ENCODE measurements around the gene HVCN1. TPM values are rescaled to one million over a fixed set of nuclear protein-coding genes. Genes with fewer than 3 reads are reported as not detected.

HVCN1 gene
- total and polyA plus RNA-seq, 2 donors (not counting 1 experiment from before 2014, with no cell fraction given) = 216 to 422 TPM

DNA sequence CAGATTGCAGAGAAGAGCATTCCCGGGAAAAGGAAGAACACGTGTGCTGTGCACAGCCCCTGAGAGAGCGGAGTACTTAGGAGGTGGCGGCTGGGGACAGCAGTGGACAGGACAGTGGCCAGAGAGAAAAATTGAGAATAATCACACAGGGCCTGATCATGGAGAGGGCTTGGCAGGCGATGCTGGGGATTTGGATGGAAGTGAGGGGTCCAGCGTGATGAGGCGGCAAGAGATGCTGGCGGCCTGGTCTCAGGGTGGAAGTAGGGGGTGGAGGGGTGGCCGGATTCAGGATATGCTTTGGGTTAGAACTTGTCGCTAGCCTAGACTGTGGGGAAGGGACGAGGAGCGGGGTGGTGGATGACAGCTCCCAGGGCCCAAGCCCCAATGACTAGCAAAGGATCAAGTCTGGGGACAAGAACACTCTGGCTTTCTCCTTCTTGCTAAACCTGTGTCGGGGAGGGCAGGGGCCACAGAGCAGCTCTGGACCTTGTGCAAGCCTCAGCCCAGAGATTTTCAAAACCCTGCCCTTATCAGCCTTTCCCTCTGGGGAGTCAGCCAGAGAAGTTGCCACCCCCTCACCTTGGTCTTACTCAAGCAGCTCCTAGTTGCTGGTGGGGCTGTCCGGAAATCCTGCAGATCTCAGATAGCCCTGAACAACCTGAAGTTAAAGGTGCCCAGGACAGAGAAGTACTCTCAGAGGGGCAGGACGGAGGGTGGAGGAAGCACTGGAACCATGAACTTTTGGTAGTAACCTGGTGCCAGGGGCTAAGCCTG, 1.3 kb downstream of the HVCN1 start:
- 44% methylated on average over 13 of the region's 15 CpGs for WGBS (ENCODE audit: insufficient coverage)
- Histone ChIP-seq H3K4me3 (ENCODE audit: control extremely low read depth in 1 of 5, extremely low read depth in 1 of 5, insufficient read depth in 1 of 5, low read depth in 2 of 5, low read length in 4 of 5) (peak overlapping the region; percentile 72 to 98 (median 92)), H3K27ac (ENCODE audit: low read length in 2 of 2) (peak overlapping the region; percentile 58 to 68), H3K9me3 (ENCODE audit: control extremely low read depth in 1 of 3, control insufficient read depth in 2 of 3, insufficient read depth in 1 of 3, low read length in 2 of 3) (peaks cover 0 to 3% (median 0%) of the 10 kb centered on the region in 3 donors), H3K79me2 (ENCODE audit: control insufficient read depth, insufficient read depth, low read length) (peaks cover 88% of the 10 kb centered on the region), H2AFZ (ENCODE audit: insufficient read depth, low read depth, low read length, poor library complexity, severe bottlenecking) (no peak overlapping the region), H4K20me1 (ENCODE audit: control insufficient read depth, insufficient read depth, low read length, poor library complexity, severe bottlenecking) (peaks cover 56% of the 10 kb centered on the region), H3K27me3 (replicated peaks in 1 of 4; ENCODE audit: control extremely low read depth in 1 of 4, control insufficient read depth in 3 of 4, insufficient read depth in 4 of 4, low read length in 3 of 4) (no peaks in the 10 kb centered on the region), H3K36me3 (replicated peaks in 1 of 2; ENCODE audit: control extremely low read depth in 1 of 2, control insufficient read depth in 1 of 2, extremely low read depth in 1 of 2, insufficient read depth in 2 of 2, low read length in 1 of 2) (peaks cover 0 to 55% of the 10 kb centered on the region in 2 experiments), H3K4me1 (ENCODE audit: control insufficient read depth in 2 of 2, insufficient read depth in 2 of 2, low read length in 2 of 2) (peaks cover 52 to 73% of the 10 kb centered on the region in 2 donors), H3K4me2 (replicated peaks; ENCODE audit: low read depth, low read length, poor library complexity, severe bottlenecking) (peak overlapping the region; percentile 83), H3K9ac (ENCODE audit: low read length) (peak overlapping the region; percentile 84)
- DNase-seq (no peak), ATAC-seq (ENCODE audit: low read depth) (no peak)
- Mint-ChIP-seq H3K27ac (peak overlapping the region; percentile 93), H3K4me3 (peak overlapping the region; percentile 99), H3K27me3 (no peaks in the 10 kb centered on the region), H3K9me3 (ENCODE audit: insufficient read depth) (no peaks in the 10 kb centered on the region), H3K4me1 (peaks cover 74% of the 10 kb centered on the region)
- intact Hi-C loops (cut with micrococcal nuclease) = loop anchor here (2.0 to 5.0 kb wide), 4 partner anchors 40 to 125 kb away; partner anchors contain the start of genes PPP1CC and TCTN1
- TF ChIP-seq EZH2 (IDR thresholded peaks at IDR 0.05; ENCODE audit: borderline replicate concordance, insufficient read depth, low read depth, low read length, poor library complexity, severe bottlenecking) = no peak
- TF ChIP-seq, protein P1, sequence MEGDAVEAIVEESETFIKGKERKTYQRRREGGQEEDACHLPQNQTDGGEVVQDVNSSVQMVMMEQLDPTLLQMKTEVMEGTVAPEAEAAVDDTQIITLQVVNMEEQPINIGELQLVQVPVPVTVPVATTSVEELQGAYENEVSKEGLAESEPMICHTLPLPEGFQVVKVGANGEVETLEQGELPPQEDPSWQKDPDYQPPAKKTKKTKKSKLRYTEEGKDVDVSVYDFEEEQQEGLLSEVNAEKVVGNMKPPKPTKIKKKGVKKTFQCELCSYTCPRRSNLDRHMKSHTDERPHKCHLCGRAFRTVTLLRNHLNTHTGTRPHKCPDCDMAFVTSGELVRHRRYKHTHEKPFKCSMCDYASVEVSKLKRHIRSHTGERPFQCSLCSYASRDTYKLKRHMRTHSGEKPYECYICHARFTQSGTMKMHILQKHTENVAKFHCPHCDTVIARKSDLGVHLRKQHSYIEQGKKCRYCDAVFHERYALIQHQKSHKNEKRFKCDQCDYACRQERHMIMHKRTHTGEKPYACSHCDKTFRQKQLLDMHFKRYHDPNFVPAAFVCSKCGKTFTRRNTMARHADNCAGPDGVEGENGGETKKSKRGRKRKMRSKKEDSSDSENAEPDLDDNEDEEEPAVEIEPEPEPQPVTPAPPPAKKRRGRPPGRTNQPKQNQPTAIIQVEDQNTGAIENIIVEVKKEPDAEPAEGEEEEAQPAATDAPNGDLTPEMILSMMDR (IDR thresholded peaks at IDR 0.05) = no peak
- CTCF ChIA-PET = interaction anchor here (0.6 to 3.1 kb wide), 12 partner anchors 10 to 256 kb away, joined by 3 to 19 read pairs (median 4); partner anchors contain the start of genes FAM216A and GPN3
- POLR2A ChIA-PET = interaction anchor here (0.5 to 3.5 kb wide), 7 partner anchors 10 to 241 kb away, joined by 3 to 28 read pairs (median 4); no protein-coding TSS in a partner anchor
